ENCODE measurements around the gene STK32B. TPM values are rescaled to one million over a fixed set of nuclear protein-coding genes. Genes with fewer than 3 reads are reported as not detected.

The STK32B gene
- total RNA-seq, 1 experiment from 2014 or later = 11.6 TPM

DNA sequence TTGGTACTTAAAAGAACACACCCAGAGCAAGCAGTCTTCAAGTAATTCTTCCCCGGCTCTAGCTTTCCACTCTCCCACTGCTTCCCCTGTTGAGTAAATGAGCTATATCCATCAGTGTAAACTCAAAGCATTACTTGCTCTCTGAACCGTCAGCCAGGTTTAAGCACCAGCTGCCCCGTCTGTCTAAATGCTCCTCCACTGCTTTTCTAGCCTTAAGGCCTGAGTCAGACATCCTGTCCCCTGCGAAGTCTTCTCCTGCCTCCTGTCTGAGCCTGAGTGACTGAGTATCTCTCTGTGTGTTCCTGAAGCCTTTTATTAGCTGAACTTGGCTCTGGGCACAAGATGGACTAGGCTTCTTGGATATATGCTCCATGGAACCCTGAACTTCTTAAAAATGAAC, 205.1 kb downstream of the STK32B start:
- ChIA-PET CTCF (no interaction called here), POLR2A (no interaction called here)
- BruUV-seq (replicated peaks) = no TSS peak
- Histone ChIP-seq H3K27ac (ENCODE audit: low read length) (no peak overlapping the region), H3K27me3 (ENCODE audit: control insufficient read depth, insufficient read depth, low read length) (no peaks in the 10 kb centered on the region), H3K4me1 (ENCODE audit: control insufficient read depth, insufficient read depth, low read length) (no peaks in the 10 kb centered on the region), H3K4me3 (ENCODE audit: low read depth in 2 of 2, low read length in 2 of 2) (no peak overlapping the region), H3K36me3 (ENCODE audit: control insufficient read depth, insufficient read depth, low read length) (no peaks in the 10 kb centered on the region), H3K9me3 (ENCODE audit: control insufficient read depth, insufficient read depth, low read depth, low read length) (no peaks in the 10 kb centered on the region)
- DNase-seq (ENCODE audit: low read depth, low spot score) (no peak), ATAC-seq (no peak)
- intact Hi-C loops (cut with micrococcal nuclease; ENCODE audit: unreplicated experiment) = no loop called here
- no peak for TF ChIP-seq TCF7L2 (IDR thresholded peaks at IDR 0.05; ENCODE audit: low read depth, low read length)
- TF ChIP-seq, protein P1, sequence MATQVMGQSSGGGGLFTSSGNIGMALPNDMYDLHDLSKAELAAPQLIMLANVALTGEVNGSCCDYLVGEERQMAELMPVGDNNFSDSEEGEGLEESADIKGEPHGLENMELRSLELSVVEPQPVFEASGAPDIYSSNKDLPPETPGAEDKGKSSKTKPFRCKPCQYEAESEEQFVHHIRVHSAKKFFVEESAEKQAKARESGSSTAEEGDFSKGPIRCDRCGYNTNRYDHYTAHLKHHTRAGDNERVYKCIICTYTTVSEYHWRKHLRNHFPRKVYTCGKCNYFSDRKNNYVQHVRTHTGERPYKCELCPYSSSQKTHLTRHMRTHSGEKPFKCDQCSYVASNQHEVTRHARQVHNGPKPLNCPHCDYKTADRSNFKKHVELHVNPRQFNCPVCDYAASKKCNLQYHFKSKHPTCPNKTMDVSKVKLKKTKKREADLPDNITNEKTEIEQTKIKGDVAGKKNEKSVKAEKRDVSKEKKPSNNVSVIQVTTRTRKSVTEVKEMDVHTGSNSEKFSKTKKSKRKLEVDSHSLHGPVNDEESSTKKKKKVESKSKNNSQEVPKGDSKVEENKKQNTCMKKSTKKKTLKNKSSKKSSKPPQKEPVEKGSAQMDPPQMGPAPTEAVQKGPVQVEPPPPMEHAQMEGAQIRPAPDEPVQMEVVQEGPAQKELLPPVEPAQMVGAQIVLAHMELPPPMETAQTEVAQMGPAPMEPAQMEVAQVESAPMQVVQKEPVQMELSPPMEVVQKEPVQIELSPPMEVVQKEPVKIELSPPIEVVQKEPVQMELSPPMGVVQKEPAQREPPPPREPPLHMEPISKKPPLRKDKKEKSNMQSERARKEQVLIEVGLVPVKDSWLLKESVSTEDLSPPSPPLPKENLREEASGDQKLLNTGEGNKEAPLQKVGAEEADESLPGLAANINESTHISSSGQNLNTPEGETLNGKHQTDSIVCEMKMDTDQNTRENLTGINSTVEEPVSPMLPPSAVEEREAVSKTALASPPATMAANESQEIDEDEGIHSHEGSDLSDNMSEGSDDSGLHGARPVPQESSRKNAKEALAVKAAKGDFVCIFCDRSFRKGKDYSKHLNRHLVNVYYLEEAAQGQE (IDR thresholded peaks at IDR 0.05; ENCODE audit: insufficient read depth in 1 of 2, low read depth in 2 of 2, low read length in 1 of 2) = no peak
- TF ChIP-seq POLR2AphosphoS5 (IDR thresholded peaks at IDR 0.05; ENCODE audit: low read depth, low read length) = no peak
- no peak for TF ChIP-seq SIN3A (IDR thresholded peaks at IDR 0.05; ENCODE audit: borderline replicate concordance, insufficient read depth, low read depth, low read length)
- TF ChIP-seq, protein P2, sequence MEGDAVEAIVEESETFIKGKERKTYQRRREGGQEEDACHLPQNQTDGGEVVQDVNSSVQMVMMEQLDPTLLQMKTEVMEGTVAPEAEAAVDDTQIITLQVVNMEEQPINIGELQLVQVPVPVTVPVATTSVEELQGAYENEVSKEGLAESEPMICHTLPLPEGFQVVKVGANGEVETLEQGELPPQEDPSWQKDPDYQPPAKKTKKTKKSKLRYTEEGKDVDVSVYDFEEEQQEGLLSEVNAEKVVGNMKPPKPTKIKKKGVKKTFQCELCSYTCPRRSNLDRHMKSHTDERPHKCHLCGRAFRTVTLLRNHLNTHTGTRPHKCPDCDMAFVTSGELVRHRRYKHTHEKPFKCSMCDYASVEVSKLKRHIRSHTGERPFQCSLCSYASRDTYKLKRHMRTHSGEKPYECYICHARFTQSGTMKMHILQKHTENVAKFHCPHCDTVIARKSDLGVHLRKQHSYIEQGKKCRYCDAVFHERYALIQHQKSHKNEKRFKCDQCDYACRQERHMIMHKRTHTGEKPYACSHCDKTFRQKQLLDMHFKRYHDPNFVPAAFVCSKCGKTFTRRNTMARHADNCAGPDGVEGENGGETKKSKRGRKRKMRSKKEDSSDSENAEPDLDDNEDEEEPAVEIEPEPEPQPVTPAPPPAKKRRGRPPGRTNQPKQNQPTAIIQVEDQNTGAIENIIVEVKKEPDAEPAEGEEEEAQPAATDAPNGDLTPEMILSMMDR (IDR thresholded peaks at IDR 0.05) = no peak
- in situ Hi-C loops (cut with HindIII; ENCODE audit: low pct_unique_long_range_greater_than_20kb, low sequenced_read_pairs) = no loop called here

DNA sequence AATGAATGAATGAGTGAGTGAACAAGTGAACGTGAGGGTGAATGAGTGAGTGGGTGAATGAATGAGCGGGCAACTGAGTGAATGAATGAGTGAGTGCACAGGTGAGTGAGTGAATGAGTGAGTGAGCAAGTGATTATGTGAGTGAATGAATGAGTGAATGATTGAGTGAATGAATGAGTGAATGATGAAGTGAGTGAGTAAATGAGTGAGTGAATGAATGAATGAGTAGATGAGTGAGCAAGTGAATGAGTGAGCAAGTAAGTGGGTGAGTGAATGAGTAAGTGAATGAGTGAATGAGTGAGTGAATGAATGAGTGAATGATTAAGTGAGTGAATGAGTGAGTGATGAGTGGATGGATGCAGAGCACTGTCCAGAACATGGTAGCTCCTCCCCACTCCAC, 205.8 kb downstream of the STK32B start:
- H3K4me3 ChIP-seq (ENCODE audit: low read depth in 2 of 2, low read length in 2 of 2) = no peak overlapping the region
- ATAC-seq = no peak

More for the DNA sequence above, 205.8 kb downstream of the STK32B start:
- Histone ChIP-seq H3K9me3 (ENCODE audit: control insufficient read depth, insufficient read depth, low read depth, low read length) (no peaks in the 10 kb centered on the region), H3K27me3 (ENCODE audit: control insufficient read depth, insufficient read depth, low read length) (no peaks in the 10 kb centered on the region), H3K4me1 (ENCODE audit: control insufficient read depth, insufficient read depth, low read length) (no peaks in the 10 kb centered on the region), H3K36me3 (ENCODE audit: control insufficient read depth, insufficient read depth, low read length) (no peaks in the 10 kb centered on the region), H3K27ac (ENCODE audit: low read length) (no peak overlapping the region)
- intact Hi-C loops (cut with micrococcal nuclease; ENCODE audit: unreplicated experiment) (no loop called here), in situ Hi-C loops (cut with HindIII; ENCODE audit: low pct_unique_long_range_greater_than_20kb, low sequenced_read_pairs) (no loop called here)
- no peak for DNase-seq (ENCODE audit: low read depth, low spot score)
- CTCF ChIA-PET = no interaction called here
- POLR2A ChIA-PET = no interaction called here
- TF ChIP-seq, protein P2 (IDR thresholded peaks at IDR 0.05) = no peak
- TF ChIP-seq POLR2AphosphoS5 (IDR thresholded peaks at IDR 0.05; ENCODE audit: low read depth, low read length) = no peak
- BruUV-seq (replicated peaks) = no TSS peak

Data from Panc1 (cell line).